Measurements from ENCODE around the gene RBM10. TPM values are rescaled to one million over a fixed set of nuclear protein-coding genes. Genes with fewer than 3 reads are reported as not detected.

Gene RBM10
- total and polyA plus RNA-seq, 2 experiments from 2014 or later = 26.4 to 29.2 TPM

DNA sequence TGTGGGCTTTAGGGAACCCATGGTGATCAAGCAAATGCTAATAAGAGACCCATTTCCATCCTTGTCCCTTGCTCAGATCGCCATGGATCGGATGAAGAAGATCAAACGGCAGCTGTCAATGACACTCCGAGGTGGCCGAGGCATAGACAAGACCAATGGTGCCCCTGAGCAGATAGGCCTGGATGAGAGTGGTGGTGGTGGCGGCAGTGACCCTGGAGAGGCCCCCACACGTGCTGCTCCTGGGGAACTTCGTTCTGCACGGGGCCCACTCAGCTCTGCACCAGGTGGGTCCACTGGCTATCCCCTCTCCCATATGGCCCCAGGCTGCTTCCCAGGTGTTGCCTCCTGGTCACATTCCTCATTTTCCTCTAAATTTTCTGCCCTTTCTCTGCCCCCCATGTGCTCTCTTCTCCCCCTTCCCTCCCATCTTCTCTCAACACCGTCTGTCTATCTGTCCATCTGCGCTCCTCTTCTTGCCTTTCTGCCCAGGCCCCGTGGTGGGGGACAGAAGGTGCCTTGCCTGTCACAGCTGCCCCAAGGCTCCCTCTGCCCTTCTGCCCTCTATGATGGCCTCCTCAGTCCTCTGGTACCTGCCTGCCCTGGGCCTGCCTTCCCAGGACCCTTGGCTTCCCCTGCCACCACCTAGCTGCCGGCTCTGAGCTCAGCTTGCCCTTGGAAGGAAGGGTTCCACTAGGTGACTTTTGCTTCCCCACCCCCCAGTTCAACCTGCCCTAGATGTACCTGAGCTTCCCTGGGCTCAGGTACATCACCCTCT lies 78.6 kb downstream of the RBM10 start:
- Histone ChIP-seq H4K20me1 (ENCODE audit: insufficient read depth, poor library complexity, severe bottlenecking) (peaks cover 44% of the 10 kb centered on the region), H3K27ac (no peak overlapping the region), H3K9me3 (ENCODE audit: low read depth) (no peaks in the 10 kb centered on the region), H3K9me2 (replicated peaks; ENCODE audit: insufficient read depth) (no peaks in the 10 kb centered on the region), H3K36me3 (replicated peaks; ENCODE audit: insufficient read depth, low read depth) (no peaks in the 10 kb centered on the region), H3K4me3 (no peak overlapping the region), H3K4me1 (ENCODE audit: insufficient read depth) (peaks cover 13% of the 10 kb centered on the region), H2AFZ (no peak overlapping the region), H3K27me3 (no peaks in the 10 kb centered on the region), H3K4me2 (no peak overlapping the region), H3K79me2 (peaks cover 44% of the 10 kb centered on the region)
- TF ChIP-seq EZH2phosphoT487 (IDR thresholded peaks at IDR 0.05; ENCODE audit: low read depth, severe bottlenecking, unreplicated experiment) (no peak), EZH2 (IDR thresholded peaks at IDR 0.05; ENCODE audit: borderline replicate concordance) (no peak), CTCF (IDR thresholded peaks at IDR 0.05; ENCODE audit: poor library complexity) (no peak)
- DNase-seq (ENCODE audit: low spot score) = no peak
- WGBS (ENCODE audit: low lambda C conversion rate, missing lambda C conversion rate) = 98% methylated on average over 13 of the region's 13 CpGs

DNA sequence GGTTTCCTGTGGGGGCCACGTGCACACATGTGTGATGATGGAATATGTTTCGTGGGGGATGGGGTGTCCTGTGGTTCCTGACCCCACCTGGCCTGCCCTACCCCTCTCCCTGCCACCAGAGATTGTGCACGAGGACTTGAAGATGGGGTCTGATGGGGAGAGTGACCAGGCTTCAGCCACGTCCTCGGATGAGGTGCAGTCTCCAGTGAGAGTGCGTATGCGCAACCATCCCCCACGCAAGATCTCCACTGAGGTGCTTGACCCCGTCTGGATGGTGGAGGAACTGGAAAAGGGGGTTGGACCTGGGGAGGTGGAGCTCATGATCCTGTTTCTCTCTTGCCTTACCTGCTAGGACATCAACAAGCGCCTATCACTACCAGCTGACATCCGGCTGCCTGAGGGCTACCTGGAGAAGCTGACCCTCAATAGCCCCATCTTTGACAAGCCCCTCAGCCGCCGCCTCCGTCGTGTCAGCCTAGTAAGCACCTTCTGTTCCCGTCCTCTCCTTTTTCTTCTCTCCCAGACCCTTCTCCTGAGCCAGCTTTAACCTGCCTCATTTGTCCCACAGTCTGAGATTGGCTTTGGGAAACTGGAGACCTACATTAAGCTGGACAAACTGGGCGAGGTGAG lies 79.4 kb downstream of the RBM10 start:
- H3K9me2 ChIP-seq (replicated peaks; ENCODE audit: insufficient read depth) = no peaks in the 10 kb centered on the region
- H3K79me2 ChIP-seq = peaks cover 37% of the 10 kb centered on the region
- DNase-seq (ENCODE audit: low spot score) = no peak
- WGBS (ENCODE audit: low lambda C conversion rate, missing lambda C conversion rate) = 97% methylated on average over 17 of the region's 17 CpGs
- H3K4me3 ChIP-seq = no peak overlapping the region
- no peak overlapping the region for H3K27ac ChIP-seq
- H3K27me3 ChIP-seq = no peaks in the 10 kb centered on the region
- H4K20me1 ChIP-seq (ENCODE audit: insufficient read depth, poor library complexity, severe bottlenecking) = peaks cover 40% of the 10 kb centered on the region
- no peak for TF ChIP-seq CTCF (IDR thresholded peaks at IDR 0.05; ENCODE audit: poor library complexity)
- H3K4me1 ChIP-seq (ENCODE audit: insufficient read depth) = peaks cover 13% of the 10 kb centered on the region
- no peak overlapping the region for H3K4me2 ChIP-seq
- no peaks in the 10 kb centered on the region for H3K9me3 ChIP-seq (ENCODE audit: low read depth)
- H2AFZ ChIP-seq = no peak overlapping the region
- no peaks in the 10 kb centered on the region for H3K36me3 ChIP-seq (replicated peaks; ENCODE audit: insufficient read depth, low read depth)

DNA sequence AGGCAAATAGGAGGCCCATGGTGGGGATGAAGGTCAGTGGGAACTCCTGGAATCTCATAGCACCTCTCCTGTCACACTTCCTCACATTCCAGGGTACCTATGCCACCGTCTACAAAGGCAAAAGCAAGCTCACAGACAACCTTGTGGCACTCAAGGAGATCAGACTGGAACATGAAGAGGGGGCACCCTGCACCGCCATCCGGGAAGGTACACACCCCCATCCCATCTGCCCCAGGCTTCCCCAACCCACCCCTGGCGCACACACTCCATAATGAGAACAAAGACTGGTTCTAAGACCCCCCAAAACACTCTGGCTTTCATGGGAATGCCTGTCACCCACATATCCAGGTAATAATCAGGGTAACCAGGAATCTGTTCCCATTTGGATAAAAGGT lies 79.9 kb downstream of the RBM10 start:
- Histone ChIP-seq H3K4me3 (no peak overlapping the region), H3K4me2 (no peak overlapping the region), H3K9me2 (replicated peaks; ENCODE audit: insufficient read depth) (no peaks in the 10 kb centered on the region), H3K27me3 (no peaks in the 10 kb centered on the region), H3K9me3 (ENCODE audit: low read depth) (no peaks in the 10 kb centered on the region), H3K79me2 (peaks cover 31% of the 10 kb centered on the region), H3K27ac (no peak overlapping the region), H3K36me3 (replicated peaks; ENCODE audit: insufficient read depth, low read depth) (no peaks in the 10 kb centered on the region), H3K4me1 (ENCODE audit: insufficient read depth) (peaks cover 11% of the 10 kb centered on the region), H2AFZ (no peak overlapping the region), H4K20me1 (ENCODE audit: insufficient read depth, poor library complexity, severe bottlenecking) (peaks cover 35% of the 10 kb centered on the region)
- no peak for DNase-seq (ENCODE audit: low spot score)
- TF ChIP-seq CTCF (IDR thresholded peaks at IDR 0.05; ENCODE audit: poor library complexity) (no peak), EZH2phosphoT487 (IDR thresholded peaks at IDR 0.05; ENCODE audit: low read depth, severe bottlenecking, unreplicated experiment) (no peak), EZH2 (IDR thresholded peaks at IDR 0.05; ENCODE audit: borderline replicate concordance) (no peak)
- 98% methylated on average over 4 of the region's 4 CpGs for WGBS (ENCODE audit: low lambda C conversion rate, missing lambda C conversion rate)

Data from hepatocyte (in vitro differentiated cells).